ENCODE measurements around the gene DENND2D. TPM values are rescaled to one million over a fixed set of nuclear protein-coding genes. Genes with fewer than 3 reads are reported as not detected.

DENND2D gene
- total and polyA plus RNA-seq, 2 experiments from 2014 or later = 2.5 to 3.0 TPM

GRCh38 chr1:111175349-111175748, 25.1 kb downstream of the DENND2D start:
- Mint-ChIP-seq H3K27me3 (ENCODE audit: insufficient read depth, low read depth, poor library complexity) (no peaks in the 10 kb centered on the region), H3K4me1 (no peaks in the 10 kb centered on the region), H3K27ac (no peak overlapping the region), H3K4me3 (no peak overlapping the region), H3K9me3 (no peaks in the 10 kb centered on the region), H3K36me3 (ENCODE audit: low read depth) (no peaks in the 10 kb centered on the region; the same call in 2 of the 3 replicates)
- Histone ChIP-seq H4K20me1 (replicated peaks; ENCODE audit: insufficient read depth) (no peaks in the 10 kb centered on the region), H3F3A (replicated peaks; ENCODE audit: low read depth) (no peaks in the 10 kb centered on the region), H3K79me2 (replicated peaks; ENCODE audit: insufficient read depth) (no peaks in the 10 kb centered on the region), H3K4me2 (no peak overlapping the region), H3K27ac (ENCODE audit: low read depth) (no peak overlapping the region), H3K36me3 (ENCODE audit: insufficient read depth) (no peaks in the 10 kb centered on the region), H3K27me3 (ENCODE audit: insufficient read depth) (no peaks in the 10 kb centered on the region), H3K4me3 (no peak overlapping the region), H3K9me2 (ENCODE audit: insufficient read depth) (no peaks in the 10 kb centered on the region), H3K4me1 (ENCODE audit: insufficient read depth) (no peaks in the 10 kb centered on the region), H2AFZ (no peak overlapping the region)
- DNase-seq (ENCODE audit: low spot score) = no peak
- no peak for ATAC-seq
- no peak for TF ChIP-seq NANOG (IDR thresholded peaks at IDR 0.05; ENCODE audit: borderline replicate concordance)
- TF ChIP-seq ZNF114 (CRISPR knock-in tag; IDR thresholded peaks at IDR 0.05) = no peak
- no peak for TF ChIP-seq EZH2 (IDR thresholded peaks at IDR 0.05; ENCODE audit: low read depth, unreplicated experiment)

DNA sequence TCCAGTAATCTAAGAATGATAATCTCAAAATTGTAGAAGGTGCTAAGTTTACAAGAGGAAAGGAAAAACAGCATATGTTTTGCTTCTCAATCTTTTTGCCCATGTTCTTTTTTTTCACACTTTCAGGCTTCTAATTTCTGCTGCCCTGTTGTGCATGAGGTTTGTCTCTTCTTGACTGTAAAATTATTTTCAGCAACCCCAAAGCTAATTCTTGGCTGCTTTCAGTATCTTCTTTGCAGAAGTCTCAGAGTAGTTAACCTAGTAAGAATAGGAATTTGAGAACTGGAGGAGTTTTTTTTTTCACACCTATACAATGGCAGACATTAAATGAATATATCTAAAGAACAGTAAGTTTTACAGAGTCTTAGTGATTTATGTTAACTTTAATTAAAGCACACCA, 26.4 kb downstream of the DENND2D start:
- ATAC-seq (no peak), DNase-seq (ENCODE audit: low spot score) (no peak)
- Histone ChIP-seq H3F3A (replicated peaks; ENCODE audit: low read depth) (no peaks in the 10 kb centered on the region), H3K4me2 (no peak overlapping the region), H3K9me2 (ENCODE audit: insufficient read depth) (no peaks in the 10 kb centered on the region), H3K4me3 (no peak overlapping the region), H3K36me3 (ENCODE audit: insufficient read depth) (no peaks in the 10 kb centered on the region), H3K79me2 (replicated peaks; ENCODE audit: insufficient read depth) (no peaks in the 10 kb centered on the region), H3K4me1 (ENCODE audit: insufficient read depth) (no peaks in the 10 kb centered on the region), H3K27me3 (ENCODE audit: insufficient read depth) (no peaks in the 10 kb centered on the region), H3K27ac (ENCODE audit: low read depth) (no peak overlapping the region), H4K20me1 (replicated peaks; ENCODE audit: insufficient read depth) (no peaks in the 10 kb centered on the region), H2AFZ (no peak overlapping the region)
- Mint-ChIP-seq H3K9me3 (no peaks in the 10 kb centered on the region), H3K36me3 (ENCODE audit: low read depth) (peaks cover 3% of the 10 kb centered on the region; the same call in 1 of the 3 replicates), H3K4me1 (no peaks in the 10 kb centered on the region), H3K27ac (peak overlapping the region; percentile 60; the same call in 1 of the 2 replicates), H3K4me3 (no peak overlapping the region), H3K27me3 (ENCODE audit: insufficient read depth, low read depth, poor library complexity) (no peaks in the 10 kb centered on the region)
- TF ChIP-seq, protein P1, sequence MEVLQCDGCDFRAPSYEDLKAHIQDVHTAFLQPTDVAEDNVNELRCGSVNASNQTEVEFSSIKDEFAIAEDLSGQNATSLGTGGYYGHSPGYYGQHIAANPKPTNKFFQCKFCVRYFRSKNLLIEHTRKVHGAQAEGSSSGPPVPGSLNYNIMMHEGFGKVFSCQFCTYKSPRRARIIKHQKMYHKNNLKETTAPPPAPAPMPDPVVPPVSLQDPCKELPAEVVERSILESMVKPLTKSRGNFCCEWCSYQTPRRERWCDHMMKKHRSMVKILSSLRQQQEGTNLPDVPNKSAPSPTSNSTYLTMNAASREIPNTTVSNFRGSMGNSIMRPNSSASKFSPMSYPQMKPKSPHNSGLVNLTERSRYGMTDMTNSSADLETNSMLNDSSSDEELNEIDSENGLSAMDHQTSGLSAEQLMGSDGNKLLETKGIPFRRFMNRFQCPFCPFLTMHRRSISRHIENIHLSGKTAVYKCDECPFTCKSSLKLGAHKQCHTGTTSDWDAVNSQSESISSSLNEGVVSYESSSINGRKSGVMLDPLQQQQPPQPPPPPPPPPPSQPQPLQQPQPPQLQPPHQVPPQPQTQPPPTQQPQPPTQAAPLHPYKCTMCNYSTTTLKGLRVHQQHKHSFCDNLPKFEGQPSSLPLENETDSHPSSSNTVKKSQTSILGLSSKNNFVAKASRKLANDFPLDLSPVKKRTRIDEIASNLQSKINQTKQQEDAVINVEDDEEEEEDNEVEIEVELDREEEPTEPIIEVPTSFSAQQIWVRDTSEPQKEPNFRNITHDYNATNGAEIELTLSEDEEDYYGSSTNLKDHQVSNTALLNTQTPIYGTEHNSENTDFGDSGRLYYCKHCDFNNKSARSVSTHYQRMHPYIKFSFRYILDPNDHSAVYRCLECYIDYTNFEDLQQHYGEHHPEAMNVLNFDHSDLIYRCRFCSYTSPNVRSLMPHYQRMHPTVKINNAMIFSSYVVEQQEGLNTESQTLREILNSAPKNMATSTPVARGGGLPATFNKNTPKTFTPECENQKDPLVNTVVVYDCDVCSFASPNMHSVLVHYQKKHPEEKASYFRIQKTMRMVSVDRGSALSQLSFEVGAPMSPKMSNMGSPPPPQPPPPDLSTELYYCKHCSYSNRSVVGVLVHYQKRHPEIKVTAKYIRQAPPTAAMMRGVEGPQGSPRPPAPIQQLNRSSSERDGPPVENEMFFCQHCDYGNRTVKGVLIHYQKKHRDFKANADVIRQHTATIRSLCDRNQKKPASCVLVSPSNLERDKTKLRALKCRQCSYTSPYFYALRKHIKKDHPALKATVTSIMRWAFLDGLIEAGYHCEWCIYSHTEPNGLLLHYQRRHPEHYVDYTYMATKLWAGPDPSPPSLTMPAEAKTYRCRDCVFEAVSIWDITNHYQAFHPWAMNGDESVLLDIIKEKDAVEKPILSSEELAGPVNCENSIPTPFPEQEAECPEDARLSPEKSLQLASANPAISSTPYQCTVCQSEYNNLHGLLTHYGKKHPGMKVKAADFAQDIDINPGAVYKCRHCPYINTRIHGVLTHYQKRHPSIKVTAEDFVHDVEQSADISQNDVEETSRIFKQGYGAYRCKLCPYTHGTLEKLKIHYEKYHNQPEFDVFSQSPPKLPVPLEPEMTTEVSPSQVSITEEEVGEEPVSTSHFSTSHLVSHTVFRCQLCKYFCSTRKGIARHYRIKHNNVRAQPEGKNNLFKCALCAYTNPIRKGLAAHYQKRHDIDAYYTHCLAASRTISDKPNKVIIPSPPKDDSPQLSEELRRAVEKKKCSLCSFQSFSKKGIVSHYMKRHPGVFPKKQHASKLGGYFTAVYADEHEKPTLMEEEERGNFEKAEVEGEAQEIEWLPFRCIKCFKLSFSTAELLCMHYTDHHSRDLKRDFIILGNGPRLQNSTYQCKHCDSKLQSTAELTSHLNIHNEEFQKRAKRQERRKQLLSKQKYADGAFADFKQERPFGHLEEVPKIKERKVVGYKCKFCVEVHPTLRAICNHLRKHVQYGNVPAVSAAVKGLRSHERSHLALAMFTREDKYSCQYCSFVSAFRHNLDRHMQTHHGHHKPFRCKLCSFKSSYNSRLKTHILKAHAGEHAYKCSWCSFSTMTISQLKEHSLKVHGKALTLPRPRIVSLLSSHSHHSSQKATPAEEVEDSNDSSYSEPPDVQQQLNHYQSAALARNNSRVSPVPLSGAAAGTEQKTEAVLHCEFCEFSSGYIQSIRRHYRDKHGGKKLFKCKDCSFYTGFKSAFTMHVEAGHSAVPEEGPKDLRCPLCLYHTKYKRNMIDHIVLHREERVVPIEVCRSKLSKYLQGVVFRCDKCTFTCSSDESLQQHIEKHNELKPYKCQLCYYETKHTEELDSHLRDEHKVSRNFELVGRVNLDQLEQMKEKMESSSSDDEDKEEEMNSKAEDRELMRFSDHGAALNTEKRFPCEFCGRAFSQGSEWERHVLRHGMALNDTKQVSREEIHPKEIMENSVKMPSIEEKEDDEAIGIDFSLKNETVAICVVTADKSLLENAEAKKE (CRISPR knock-in tag; IDR thresholded peaks at IDR 0.05) = no peak
- no peak for TF ChIP-seq STAT1 (IDR thresholded peaks at IDR 0.05; ENCODE audit: unreplicated experiment)
- no peak for TF ChIP-seq EZH2phosphoT487 (IDR thresholded peaks at IDR 0.05; ENCODE audit: unreplicated experiment)
- TF ChIP-seq EZH2 (IDR thresholded peaks at IDR 0.05; ENCODE audit: low read depth, unreplicated experiment) = no peak
- no peak for TF ChIP-seq CREB1 (CRISPR knock-in tag; IDR thresholded peaks at IDR 0.05; ENCODE audit: low read depth)
- TF ChIP-seq ZNF114 (CRISPR knock-in tag; IDR thresholded peaks at IDR 0.05) = no peak
